GM18907 (cell line): Measurements from ENCODE around the gene FEV.

Experiments
- ATAC-seq: cut with Tn5 transposase; IDR thresholded peaks from one replicate; pipeline ENCODE4 v1.9.1; 2021; ENCODE audit warnings: mild to moderate bottlenecking, moderate library complexity; ENCODE audit not compliant: unreplicated experiment

FEV gene

GRCh38 chr2:218979846-218980734 lies 4.9 kb downstream of the FEV start:
- ATAC-seq, result peak; percentile 85

GRCh38 chr2:218975060-218975777 lies 9.8 kb downstream of the FEV start:
- ATAC-seq, result no peak

GRCh38 chr2:218970894-218971293 lies 14.1 kb downstream of the FEV start:
- no peak for ATAC-seq

GRCh38 chr2:218964041-218964771 lies 20.8 kb downstream of the FEV start:
- ATAC-seq, result no peak

- ATAC-seq, result no peak
Measured at GRCh38 chr2:218963601-218964000, 21.4 kb downstream of the FEV start.

- ATAC-seq, result no peak
Measured at GRCh38 chr2:218962859-218963492, 22.0 kb downstream of the FEV start.

- no peak for ATAC-seq
Measured at GRCh38 chr2:218961651-218962570, 23.1 kb downstream of the FEV start.

- no peak for ATAC-seq
Measured at GRCh38 chr2:218961229-218961628, 23.8 kb downstream of the FEV start.

GRCh38 chr2:218960309-218961165 lies 24.4 kb downstream of the FEV start:
- no peak for ATAC-seq

- ATAC-seq, result no peak
Measured at GRCh38 chr2:218959761-218960308, 25.1 kb downstream of the FEV start.

- ATAC-seq, result peak; percentile 93
Measured at GRCh38 chr2:218959141-218959731, 25.7 kb downstream of the FEV start, which contains the start of gene CDK5R2. CDK5R2 (plus strand) TSS chr2:218959666; CDS start chr2:218959821, 155 bp downstream.

- no peak for ATAC-seq
Measured at GRCh38 chr2:218958276-218958675, 26.7 kb downstream of the FEV start.

GRCh38 chr2:218957671-218958070 lies 27.3 kb downstream of the FEV start:
- no peak for ATAC-seq

- ATAC-seq, result no peak
Measured at GRCh38 chr2:218956039-218956438, 28.9 kb downstream of the FEV start.

- ATAC-seq, result no peak
Measured at GRCh38 chr2:218954541-218955300, 30.3 kb downstream of the FEV start.

- ATAC-seq, result no peak
Measured at GRCh38 chr2:218953366-218953954, 31.5 kb downstream of the FEV start.

- no peak for ATAC-seq
Measured at GRCh38 chr2:218952160-218952559, 32.8 kb downstream of the FEV start.
